Esophagus (tissue), 2 donors: ENCODE results near the gene SNX21. TPM values are rescaled to one million over a fixed set of nuclear protein-coding genes. Genes with fewer than 3 reads are reported as not detected.
"Not testable (repeated sequence)": the region's sequence is repeated elsewhere in the genome, so short reads cannot be mapped to it uniquely, and the experiment has no call there.

Experiments used
- H3K27ac ChIP-seq, 2 donors: one replicate each; pipeline ENCODE4 v1.5.1; 2013; ENCODE audit warnings: low read depth in 2 of 2, mild to moderate bottlenecking in 2 of 2, inconsistent platforms in 1 of 2, low read length in 1 of 2, moderate library complexity in 1 of 2
- H3K27me3 ChIP-seq, 2 donors: one replicate each; pipeline ENCODE4 v1.6.1; 2013; ENCODE audit warnings: low read length in 2 of 2, control low read depth in 1 of 2, mild to moderate bottlenecking in 1 of 2; ENCODE audit not compliant: insufficient read depth in 2 of 2, control insufficient read depth in 1 of 2
- H3K36me3 ChIP-seq, 2 donors: one replicate each; pipeline ENCODE4 v1.6.1; 2013; ENCODE audit warnings: low read length in 1 of 2; ENCODE audit not compliant: control insufficient read depth in 2 of 2, insufficient read depth in 2 of 2
- H3K4me1 ChIP-seq, 2 donors: one replicate each; pipeline ENCODE4 v1.6.1; 2013; ENCODE audit warnings: low read length in 1 of 2; ENCODE audit not compliant: control insufficient read depth in 2 of 2, insufficient read depth in 2 of 2
- H3K4me3 ChIP-seq, 2 donors: one replicate each; pipeline ENCODE4 v1.5.1; 2013; ENCODE audit warnings: low read length in 2 of 2, mild to moderate bottlenecking in 2 of 2, low read depth in 1 of 2, moderate library complexity in 1 of 2
- H3K9me3 ChIP-seq, 2 donors: one replicate each; pipeline ENCODE4 v1.6.1; 2013; ENCODE audit warnings: mild to moderate bottlenecking in 2 of 2, low read depth in 1 of 2, low read length in 1 of 2, moderate library complexity in 1 of 2; ENCODE audit not compliant: control insufficient read depth in 2 of 2, insufficient read depth in 1 of 2
- WGBS, 2 donors: extraction: QIAGEN DNeasy Blood & Tissue Kit; methylation state at CpG; one replicate each; pipeline ENCODE4 v1.1.7; 2013; 5-methylcytosine and 5-hydroxymethylcytosine counted together
- polyA plus RNA-seq, 2 donors: library from polyadenylated mRNA; stranded (reverse); fragments of 200-250 nt; gene quantifications; one replicate each; pipeline ENCODE4 v1.2.3, GENCODE V29; 2013
- donor health status: healthy with polysubstance abuse.
- donor health status: Bipolar disorder and iron deficiency.

The SNX21 gene
- polyA plus RNA-seq, 2 donors = 9.3 to 25.8 TPM

GRCh38 chr20:45873409-45874103, 40.0 kb downstream of the SNX21 start:
- H3K9me3 ChIP-seq = no peaks in the 10 kb centered on the region
- peaks cover 0 to 6% of the 10 kb centered on the region in 2 donors for H3K4me1 ChIP-seq
- H3K4me3 ChIP-seq = no peak overlapping the region
- no peaks in the 10 kb centered on the region for H3K27me3 ChIP-seq
- peak overlapping the region in 1 of 2 donors; percentile 45 for H3K27ac ChIP-seq
- peaks cover 0 to 10% of the 10 kb centered on the region in 2 donors for H3K36me3 ChIP-seq
- 68 to 75% methylated on average over 1 of the region's 1 CpG for WGBS, 2 donors

- not testable (repeated sequence) for H3K4me3 ChIP-seq, H3K9me3 ChIP-seq, H3K27me3 ChIP-seq, H3K27ac ChIP-seq, H3K4me1 ChIP-seq
- 94 to 95% methylated on average over 10 of the region's 10 CpGs for WGBS, 2 donors
- H3K36me3 ChIP-seq = peaks cover 0 to 10% of the 10 kb centered on the region in 2 donors
These were observed 40.5 kb downstream of the SNX21 start for GRCh38 chr20:45874104-45874481.

GRCh38 chr20:45874576-45874975, 41.0 kb downstream of the SNX21 start:
- no peaks in the 10 kb centered on the region for H3K27me3 ChIP-seq
- H3K27ac ChIP-seq = no peak overlapping the region
- no peaks in the 10 kb centered on the region for H3K9me3 ChIP-seq
- no peak overlapping the region for H3K4me3 ChIP-seq
- H3K4me1 ChIP-seq = peaks cover 0 to 6% of the 10 kb centered on the region in 2 donors
- 69 to 78% methylated on average over 4 of the region's 4 CpGs for WGBS, 2 donors
- peaks cover 0 to 10% of the 10 kb centered on the region in 2 donors for H3K36me3 ChIP-seq

GRCh38 chr20:45878076-45878761, 44.6 kb downstream of the SNX21 start:
- Histone ChIP-seq H3K4me1 (no peaks in the 10 kb centered on the region), H3K27me3 (no peaks in the 10 kb centered on the region), H3K9me3 (no peaks in the 10 kb centered on the region), H3K4me3 (no peak overlapping the region), H3K27ac (no peak overlapping the region), H3K36me3 (peaks cover 6 to 15% of the 10 kb centered on the region in 2 donors)
- WGBS, 2 donors = 87 to 89% methylated on average over 13 of the region's 13 CpGs

GRCh38 chr20:45880988-45881788, 47.6 kb downstream of the SNX21 start, which contains the start of gene ZSWIM1:
Gene ZSWIM1 (plus strand): TSS chr20:45881227. CDS start chr20:45882593, 1,366 bp downstream.
- Histone ChIP-seq H3K9me3 (no peaks in the 10 kb centered on the region), H3K4me3 (peak within 1 kb of the TSS; percentile 60 to 86), H3K27ac (peak within 1 kb of the TSS; percentile 73 to 93), H3K36me3 (peaks cover 11 to 21% of the 10 kb centered on the region in 2 donors), H3K4me1 (no peaks in the 10 kb centered on the region), H3K27me3 (no peaks in the 10 kb centered on the region)
- 1% methylated on average over 23 of the region's 23 CpGs for WGBS, 2 donors

GRCh38 chr20:45882469-45883099, 49.0 kb downstream of the SNX21 start:
- no peaks in the 10 kb centered on the region for H3K27me3 ChIP-seq
- peaks cover 11 to 22% of the 10 kb centered on the region in 2 donors for H3K36me3 ChIP-seq
- 83% methylated on average over 4 of the region's 4 CpGs for WGBS, 2 donors
- no peaks in the 10 kb centered on the region for H3K4me1 ChIP-seq
- no peak overlapping the region for H3K4me3 ChIP-seq
- H3K27ac ChIP-seq = no peak overlapping the region
- H3K9me3 ChIP-seq = no peaks in the 10 kb centered on the region

- WGBS, 2 donors = 82 to 84% methylated on average over 9 of the region's 9 CpGs
- no peaks in the 10 kb centered on the region for H3K9me3 ChIP-seq
- H3K36me3 ChIP-seq = peaks cover 11 to 17% of the 10 kb centered on the region in 2 donors
- no peak overlapping the region for H3K27ac ChIP-seq
- no peaks in the 10 kb centered on the region for H3K4me1 ChIP-seq
- no peaks in the 10 kb centered on the region for H3K27me3 ChIP-seq
- no peak overlapping the region for H3K4me3 ChIP-seq
These were observed 49.5 kb downstream of the SNX21 start for GRCh38 chr20:45883100-45883469.

GRCh38 chr20:45886590-45887345, 53.2 kb downstream of the SNX21 start:
- Histone ChIP-seq H3K4me3 (no peak overlapping the region), H3K27ac (no peak overlapping the region), H3K36me3 (peaks cover 11 to 16% of the 10 kb centered on the region in 2 donors), H3K27me3 (no peaks in the 10 kb centered on the region), H3K9me3 (no peaks in the 10 kb centered on the region), H3K4me1 (peaks cover 0 to 4% of the 10 kb centered on the region in 2 donors)
- 90 to 92% methylated on average over 19 of the region's 19 CpGs for WGBS, 2 donors

GRCh38 chr20:45887346-45887715, 53.7 kb downstream of the SNX21 start, which contains the start of gene SPATA25:
Gene SPATA25 (minus strand): TSS chr20:45887622. CDS start chr20:45887590, 32 bp downstream.
- Histone ChIP-seq H3K36me3 (peaks cover 11 to 16% of the 10 kb centered on the region in 2 donors), H3K4me1 (peaks cover 3 to 10% of the 10 kb centered on the region in 2 donors), H3K27ac (no peak within 1 kb of the TSS), H3K27me3 (no peaks in the 10 kb centered on the region), H3K4me3 (no peak within 1 kb of the TSS), H3K9me3 (no peaks in the 10 kb centered on the region)
- WGBS, 2 donors = 90 to 96% methylated on average over 8 of the region's 8 CpGs
